Panc1 (cell line): Measurements from ENCODE around the gene FAM200A. TPM values are rescaled to one million over a fixed set of nuclear protein-coding genes. Genes with fewer than 3 reads are reported as not detected.

Source experiments
- ATAC-seq: fragments of 200-7000 bp; cut with Tn5 transposase; 2 replicates; pipeline ENCODE4 v1.9.1; 2020; ENCODE audit warnings: mild to moderate bottlenecking, moderate library complexity
- BruUV-seq: library from RNA; stranded (reverse); fragments of 400-500 nt; replicated peaks from 2 replicates; lab custom pipeline; 2021; lab: Mats Ljungman, UMichigan
- CTCF ChIA-PET: fragments of 300-600 bp; sonication (Branson Sonifier 250); formaldehyde crosslinking; loops from one replicate; lab custom pipeline; 2022; ENCODE audit warnings: antibody characterized with exemption; lab: Charles Lee
- POLR2A ChIA-PET: fragments of 300-600 bp; sonication (Branson Sonifier 250); formaldehyde crosslinking; loops from one replicate; lab custom pipeline; 2022; ENCODE audit warnings: antibody characterized with exemption; lab: Charles Lee
- DNase-seq: peaks from one replicate; pipeline ENCODE4 v3.0.0-alpha.2; 2010; ENCODE audit warnings: low read depth, low spot score
- H3K27ac ChIP-seq: 2 replicates; pipeline ENCODE4 v1.5.1; 2011; ENCODE audit warnings: mild to moderate bottlenecking, low read length, inconsistent platforms
- H3K27me3 ChIP-seq: fragments of 200-500 bp; sonication (Bioruptor generic); 2 replicates; pipeline ENCODE4 v1.6.0; 2014; ENCODE audit warnings: low read length, inconsistent platforms; ENCODE audit not compliant: control insufficient read depth, insufficient read depth
- H3K36me3 ChIP-seq: fragments of 200-500 bp; sonication (Bioruptor generic); 2 replicates; pipeline ENCODE4 v1.5.1; 2014; ENCODE audit warnings: inconsistent platforms, mild to moderate bottlenecking, low read length, moderate library complexity; ENCODE audit not compliant: control insufficient read depth, insufficient read depth
- H3K4me1 ChIP-seq: 2 replicates; pipeline ENCODE4 v1.5.1; 2011; ENCODE audit warnings: inconsistent platforms, mild to moderate bottlenecking, low read length, moderate library complexity; ENCODE audit not compliant: control insufficient read depth, insufficient read depth
- H3K4me3 ChIP-seq, 2 experiments: 2 replicates each; pipeline ENCODE4 v1.5.1; 2011 to 2012; ENCODE audit warnings: low read depth in 2 of 2, low read length in 2 of 2, mild to moderate bottlenecking in 2 of 2, inconsistent platforms in 1 of 2, moderate library complexity in 1 of 2
- H3K9me3 ChIP-seq: fragments of 200-500 bp; sonication (Bioruptor generic); 2 replicates; pipeline ENCODE4 v1.5.1; 2014; ENCODE audit warnings: low read depth, mild to moderate bottlenecking, inconsistent platforms, low read length, moderate library complexity; ENCODE audit not compliant: control insufficient read depth, insufficient read depth
- POLR2AphosphoS5 ChIP-seq: IDR thresholded peaks from 2 replicates; pipeline ENCODE4 v1.6.1; 2012; ENCODE audit warnings: mild to moderate bottlenecking, low read depth, low read length, moderate library complexity
- SIN3A ChIP-seq: IDR thresholded peaks from 2 replicates; pipeline ENCODE4 v1.6.1; 2012; ENCODE audit warnings: low read depth, mild to moderate bottlenecking, low read length, moderate library complexity, borderline replicate concordance; ENCODE audit not compliant: insufficient read depth
- TCF7L2 ChIP-seq: IDR thresholded peaks from 2 replicates; pipeline ENCODE4 v1.6.1; 2011; ENCODE audit warnings: mild to moderate bottlenecking, low read depth, low read length, inconsistent platforms
- in situ Hi-C: cut with HindIII; loops from 2 replicates; pipeline ENCODE4 v1.10.0; 2016; ENCODE audit warnings: low sequenced_read_pairs, low pct_unique_long_range_greater_than_20kb
- intact Hi-C: fragments of 100-400 bp; cut with micrococcal nuclease; formaldehyde crosslinking; loops from one replicate; pipeline ENCODE4 v1.10.0; 2022; ENCODE audit not compliant: unreplicated experiment
- total RNA-seq: library from RNA; stranded (reverse); gene quantifications from one replicate; pipeline ENCODE4 v1.2.1, GENCODE V29; 2021; ENCODE audit not compliant: unreplicated experiment
- TF ChIP-seq, protein P1 (sequence below), 2 experiments: IDR thresholded peaks; 2 replicates each; pipeline ENCODE4 v1.6.1; 2011 to 2012; ENCODE audit warnings: low read depth in 2 of 2, control low read depth in 1 of 2, low read length in 1 of 2, mild to moderate bottlenecking in 1 of 2, moderate library complexity in 1 of 2; ENCODE audit not compliant: insufficient read depth in 1 of 2
- TF ChIP-seq, protein P2 (sequence below): fragments of 450-650 bp; IDR thresholded peaks from 2 replicates; pipeline ENCODE4 v1.5.1; 2017; ENCODE audit warnings: mild to moderate bottlenecking

The FAM200A gene
- total RNA-seq, 1 experiment from 2014 or later: 4.6 TPM

DNA sequence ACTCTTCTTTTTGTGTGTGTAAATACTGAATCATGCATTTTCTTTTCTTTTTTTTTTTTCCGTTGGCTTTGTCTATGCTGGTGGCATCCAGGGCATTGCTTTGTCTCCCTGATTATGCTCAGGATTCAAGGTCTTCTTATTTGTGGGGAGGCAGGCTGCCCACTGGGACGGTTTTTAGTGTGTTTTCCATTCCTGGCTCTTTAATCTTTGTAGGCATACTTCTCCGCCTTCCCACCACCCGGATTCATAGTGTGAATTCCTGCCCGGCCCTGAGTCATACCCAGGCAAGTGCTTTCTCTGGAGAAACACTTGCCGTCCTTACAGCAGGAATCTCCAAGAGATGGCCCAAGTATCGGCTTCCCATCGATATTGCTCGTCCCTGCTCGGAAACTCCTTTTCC, 11.7 kb upstream of the FAM200A start:
- peaks cover 25% of the 10 kb centered on the region for H3K4me1 ChIP-seq
- BruUV-seq: no TSS peak
- in situ Hi-C loops: no loop called here

DNA sequence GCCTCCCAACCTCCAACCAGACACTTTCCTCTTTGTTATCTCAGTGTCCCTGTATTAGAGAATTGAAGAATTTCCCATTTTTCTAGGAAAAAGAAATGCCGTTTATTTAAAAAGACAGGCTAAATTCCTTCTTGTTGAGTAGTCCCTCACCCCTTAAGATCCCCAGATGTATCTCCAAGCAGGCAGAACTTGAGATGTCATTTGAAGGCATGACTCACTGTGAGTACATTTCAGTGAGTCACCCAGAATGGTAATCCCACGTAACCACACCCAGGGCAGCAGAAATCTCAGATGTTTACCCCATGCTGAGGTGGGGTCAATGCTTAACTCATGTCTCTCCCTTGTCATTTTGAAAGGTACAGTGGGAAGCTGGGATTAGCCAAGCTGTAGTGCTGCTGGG, 10.9 kb upstream of the FAM200A start:
- CTCF ChIA-PET: no interaction called here
- ATAC-seq (peak; percentile 78), DNase-seq (peak; percentile 99)
- no TSS peak for BruUV-seq
- H3K4me1 ChIP-seq: peaks cover 25% of the 10 kb centered on the region
- in situ Hi-C loops: no loop called here
- H3K27me3 ChIP-seq: no peaks in the 10 kb centered on the region
- peak overlapping the region in 1 of 2 experiments; percentile 1; a peak in 1 of 4 replicates for H3K4me3 ChIP-seq
- intact Hi-C loops: no loop called here
- peaks cover 37% of the 10 kb centered on the region for H3K36me3 ChIP-seq
- POLR2A ChIA-PET: no interaction called here
- H3K27ac ChIP-seq: peak overlapping the region; percentile 74
- TF ChIP-seq POLR2AphosphoS5 (no peak), TCF7L2 (no peak), SIN3A (no peak)
- TF ChIP-seq, protein P1, sequence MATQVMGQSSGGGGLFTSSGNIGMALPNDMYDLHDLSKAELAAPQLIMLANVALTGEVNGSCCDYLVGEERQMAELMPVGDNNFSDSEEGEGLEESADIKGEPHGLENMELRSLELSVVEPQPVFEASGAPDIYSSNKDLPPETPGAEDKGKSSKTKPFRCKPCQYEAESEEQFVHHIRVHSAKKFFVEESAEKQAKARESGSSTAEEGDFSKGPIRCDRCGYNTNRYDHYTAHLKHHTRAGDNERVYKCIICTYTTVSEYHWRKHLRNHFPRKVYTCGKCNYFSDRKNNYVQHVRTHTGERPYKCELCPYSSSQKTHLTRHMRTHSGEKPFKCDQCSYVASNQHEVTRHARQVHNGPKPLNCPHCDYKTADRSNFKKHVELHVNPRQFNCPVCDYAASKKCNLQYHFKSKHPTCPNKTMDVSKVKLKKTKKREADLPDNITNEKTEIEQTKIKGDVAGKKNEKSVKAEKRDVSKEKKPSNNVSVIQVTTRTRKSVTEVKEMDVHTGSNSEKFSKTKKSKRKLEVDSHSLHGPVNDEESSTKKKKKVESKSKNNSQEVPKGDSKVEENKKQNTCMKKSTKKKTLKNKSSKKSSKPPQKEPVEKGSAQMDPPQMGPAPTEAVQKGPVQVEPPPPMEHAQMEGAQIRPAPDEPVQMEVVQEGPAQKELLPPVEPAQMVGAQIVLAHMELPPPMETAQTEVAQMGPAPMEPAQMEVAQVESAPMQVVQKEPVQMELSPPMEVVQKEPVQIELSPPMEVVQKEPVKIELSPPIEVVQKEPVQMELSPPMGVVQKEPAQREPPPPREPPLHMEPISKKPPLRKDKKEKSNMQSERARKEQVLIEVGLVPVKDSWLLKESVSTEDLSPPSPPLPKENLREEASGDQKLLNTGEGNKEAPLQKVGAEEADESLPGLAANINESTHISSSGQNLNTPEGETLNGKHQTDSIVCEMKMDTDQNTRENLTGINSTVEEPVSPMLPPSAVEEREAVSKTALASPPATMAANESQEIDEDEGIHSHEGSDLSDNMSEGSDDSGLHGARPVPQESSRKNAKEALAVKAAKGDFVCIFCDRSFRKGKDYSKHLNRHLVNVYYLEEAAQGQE (IDR thresholded peaks at IDR 0.05; ENCODE audit: insufficient read depth in 1 of 2, low read depth in 2 of 2, low read length in 1 of 2): no peak
- TF ChIP-seq, protein P2, sequence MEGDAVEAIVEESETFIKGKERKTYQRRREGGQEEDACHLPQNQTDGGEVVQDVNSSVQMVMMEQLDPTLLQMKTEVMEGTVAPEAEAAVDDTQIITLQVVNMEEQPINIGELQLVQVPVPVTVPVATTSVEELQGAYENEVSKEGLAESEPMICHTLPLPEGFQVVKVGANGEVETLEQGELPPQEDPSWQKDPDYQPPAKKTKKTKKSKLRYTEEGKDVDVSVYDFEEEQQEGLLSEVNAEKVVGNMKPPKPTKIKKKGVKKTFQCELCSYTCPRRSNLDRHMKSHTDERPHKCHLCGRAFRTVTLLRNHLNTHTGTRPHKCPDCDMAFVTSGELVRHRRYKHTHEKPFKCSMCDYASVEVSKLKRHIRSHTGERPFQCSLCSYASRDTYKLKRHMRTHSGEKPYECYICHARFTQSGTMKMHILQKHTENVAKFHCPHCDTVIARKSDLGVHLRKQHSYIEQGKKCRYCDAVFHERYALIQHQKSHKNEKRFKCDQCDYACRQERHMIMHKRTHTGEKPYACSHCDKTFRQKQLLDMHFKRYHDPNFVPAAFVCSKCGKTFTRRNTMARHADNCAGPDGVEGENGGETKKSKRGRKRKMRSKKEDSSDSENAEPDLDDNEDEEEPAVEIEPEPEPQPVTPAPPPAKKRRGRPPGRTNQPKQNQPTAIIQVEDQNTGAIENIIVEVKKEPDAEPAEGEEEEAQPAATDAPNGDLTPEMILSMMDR: no peak
- no peaks in the 10 kb centered on the region for H3K9me3 ChIP-seq

More for the DNA sequence above, 11.7 kb upstream of the FAM200A start:
- H3K27ac ChIP-seq: peak overlapping the region; percentile 24; the same call in 1 of the 2 replicates
- ATAC-seq: no peak
- H3K36me3 ChIP-seq: peaks cover 37% of the 10 kb centered on the region
- CTCF ChIA-PET: no interaction called here
- intact Hi-C loops: no loop called here
- no peaks in the 10 kb centered on the region for H3K27me3 ChIP-seq
- no peaks in the 10 kb centered on the region for H3K9me3 ChIP-seq
- DNase-seq: no peak
- no peak overlapping the region for H3K4me3 ChIP-seq
- TF ChIP-seq, protein P2: no peak
- TF ChIP-seq, protein P1 (IDR thresholded peaks at IDR 0.05; ENCODE audit: insufficient read depth in 1 of 2, low read depth in 2 of 2, low read length in 1 of 2): no peak
- TF ChIP-seq POLR2AphosphoS5 (no peak), TCF7L2 (no peak), SIN3A (no peak)
- POLR2A ChIA-PET: no interaction called here
